SHP77 (cell line): ENCODE data around the gene S1PR5.
"Not testable (repeated sequence)": the region's sequence is repeated elsewhere in the genome, so short reads cannot be mapped to it uniquely, and the experiment has no call there.

ENCODE experiments used
- DNase-seq, 2 experiments: peaks; one replicate each; lab custom pipeline; 2025; lab: John Stamatoyannopoulos, UW

Gene S1PR5, protein sequence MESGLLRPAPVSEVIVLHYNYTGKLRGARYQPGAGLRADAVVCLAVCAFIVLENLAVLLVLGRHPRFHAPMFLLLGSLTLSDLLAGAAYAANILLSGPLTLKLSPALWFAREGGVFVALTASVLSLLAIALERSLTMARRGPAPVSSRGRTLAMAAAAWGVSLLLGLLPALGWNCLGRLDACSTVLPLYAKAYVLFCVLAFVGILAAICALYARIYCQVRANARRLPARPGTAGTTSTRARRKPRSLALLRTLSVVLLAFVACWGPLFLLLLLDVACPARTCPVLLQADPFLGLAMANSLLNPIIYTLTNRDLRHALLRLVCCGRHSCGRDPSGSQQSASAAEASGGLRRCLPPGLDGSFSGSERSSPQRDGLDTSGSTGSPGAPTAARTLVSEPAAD

DNA sequence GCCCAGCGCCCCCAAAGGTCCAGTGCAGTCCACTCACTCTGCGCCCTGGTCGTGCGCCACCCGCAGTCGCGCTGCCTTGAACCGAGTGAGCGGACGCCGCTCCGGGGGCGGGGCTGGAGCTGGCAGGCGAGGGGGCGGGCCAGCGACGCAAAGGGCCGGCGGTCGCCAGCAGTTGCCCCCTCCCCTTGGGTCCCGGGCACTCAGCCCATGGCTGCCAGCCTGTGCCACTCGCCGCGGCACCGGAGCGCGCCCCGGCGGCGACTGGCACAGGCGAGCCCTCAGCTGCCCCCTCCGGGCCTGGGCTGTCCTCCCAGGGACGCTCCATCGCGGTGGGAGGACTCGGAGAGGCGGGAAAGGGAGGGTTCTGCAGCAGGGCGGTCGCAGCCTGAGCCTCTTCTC is at the start of gene S1PR5:
Gene S1PR5, minus strand, starts transcription at position 87 of the 399 bp plus-strand sequence. CDS start 2,436 bp downstream, outside the sequence.
- peak in 1 of 2 experiments; percentile 40 for DNase-seq

DNA sequence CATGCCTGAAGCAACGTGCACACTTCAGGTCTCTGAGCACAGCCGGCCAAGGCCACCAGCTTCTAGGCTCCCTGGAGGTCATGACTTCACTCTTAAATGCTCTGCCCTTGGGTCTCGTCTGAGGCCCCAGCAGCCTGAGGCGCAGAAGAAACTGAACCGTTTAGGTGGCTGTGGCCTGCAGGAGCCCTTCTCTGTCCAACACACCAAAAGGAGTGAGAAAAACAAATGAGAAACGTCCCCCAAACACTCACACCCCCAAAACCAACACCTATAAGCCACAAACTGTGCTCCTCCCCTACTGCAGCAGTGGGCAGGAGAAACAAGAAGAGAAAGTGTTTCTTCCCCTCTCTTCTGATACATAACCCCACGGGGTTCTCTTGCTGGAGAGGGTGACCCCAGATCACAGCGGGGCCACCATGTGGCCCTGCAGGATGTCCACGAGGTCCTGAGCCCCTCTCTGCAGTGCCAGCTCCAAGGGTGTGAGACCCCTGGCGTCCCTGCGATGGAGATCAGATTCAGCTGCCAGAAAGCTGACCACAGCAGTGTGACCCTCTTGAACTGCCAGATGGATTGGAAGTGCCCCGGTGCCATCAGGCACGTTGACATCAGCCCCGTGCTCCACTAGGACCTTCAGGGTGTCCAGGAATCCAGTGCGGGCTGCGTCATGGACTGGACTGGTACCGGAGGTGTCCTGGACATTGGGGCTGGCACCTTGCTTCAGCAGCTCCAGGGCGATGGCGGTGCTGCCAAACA is 49.6 kb upstream of the S1PR5 start:
- no peak for DNase-seq

DNA sequence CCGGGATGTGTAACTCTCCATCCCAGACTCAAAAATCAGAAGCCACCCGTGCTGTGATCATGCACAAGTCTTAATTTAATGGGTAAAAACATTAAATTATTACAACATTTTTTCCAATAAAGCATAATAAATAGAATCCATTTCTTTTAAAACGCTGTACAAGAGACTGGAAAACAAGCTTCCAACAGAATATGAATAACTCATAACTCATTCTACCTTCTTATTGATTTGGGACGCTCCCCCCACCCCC is 49.1 kb upstream of the S1PR5 start:
- no peak for DNase-seq

DNA sequence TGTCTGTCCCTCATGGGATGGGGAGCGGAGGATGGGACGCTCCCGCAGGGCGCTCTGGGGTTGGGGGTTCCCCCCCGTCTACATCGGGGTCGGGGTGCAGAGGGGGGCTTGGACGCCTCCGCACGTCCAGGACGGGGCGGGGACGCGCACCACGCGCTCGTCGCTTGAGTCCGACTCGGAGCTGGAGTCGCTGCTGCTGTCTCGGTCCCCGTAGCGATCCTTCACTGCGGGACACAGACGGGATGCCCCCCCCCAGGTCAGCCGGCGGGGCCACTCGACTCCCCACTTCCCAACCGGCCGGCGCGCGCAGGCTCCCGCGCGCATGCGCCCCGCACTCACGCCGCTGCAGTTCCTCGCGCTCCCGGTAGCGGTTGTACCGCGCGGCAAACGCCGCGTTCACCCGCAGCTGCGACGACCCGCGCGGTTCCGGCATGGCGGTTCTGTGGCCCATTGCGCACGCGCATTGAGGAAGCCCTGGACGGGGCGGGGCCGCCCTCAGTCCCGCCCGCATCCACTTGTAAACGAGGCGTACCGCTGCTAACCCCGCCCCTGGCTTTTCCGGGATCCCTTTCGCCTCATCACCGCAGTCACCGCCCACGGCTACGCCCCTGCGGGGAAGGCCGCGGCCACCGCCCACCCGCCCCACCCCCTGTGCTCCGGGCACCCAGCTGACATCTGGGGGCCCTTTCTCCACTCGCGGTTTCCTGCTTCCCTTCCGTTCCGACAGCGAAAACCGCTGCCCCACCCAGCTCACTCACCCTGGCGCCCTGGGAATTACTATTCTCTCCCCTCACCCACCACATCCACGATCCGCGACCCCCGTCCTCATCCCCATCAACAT is 48.5 kb upstream of the S1PR5 start, which contains the start of gene KRI1:
Gene KRI1, minus strand, starts transcription at position 444 of the 841 bp plus-strand sequence. Its CDS starts 11 bp downstream, at position 433.
- peak; percentile 86 to 93 for DNase-seq

DNA sequence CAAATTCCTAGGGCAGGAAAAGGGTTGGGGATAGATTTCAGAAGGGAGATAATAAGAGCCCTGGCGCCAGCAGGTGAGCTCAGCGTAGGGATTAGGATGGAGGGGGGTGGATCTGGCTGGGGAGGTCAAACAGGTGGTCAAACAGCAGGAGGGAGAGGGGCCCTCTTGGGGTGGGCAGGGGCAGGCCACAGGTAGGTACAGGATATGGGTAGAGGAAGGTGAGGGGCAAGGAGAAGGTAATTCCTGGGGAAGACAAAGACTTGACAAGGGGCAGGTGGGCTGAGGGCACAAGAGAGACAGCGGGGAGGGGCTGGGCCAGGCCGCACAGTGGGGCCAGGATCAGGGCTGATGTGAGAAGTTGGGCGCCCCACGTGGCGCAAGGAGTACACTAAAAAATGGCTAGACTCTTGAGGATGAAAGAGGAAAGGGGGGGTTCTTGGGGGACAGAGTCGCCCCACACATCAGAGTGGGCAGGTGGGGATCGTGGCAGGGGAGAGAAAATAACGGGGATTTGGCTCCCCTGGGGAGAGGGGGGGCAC is 47.9 kb upstream of the S1PR5 start:
- peak in 1 of 2 experiments; percentile 26 for DNase-seq

DNA sequence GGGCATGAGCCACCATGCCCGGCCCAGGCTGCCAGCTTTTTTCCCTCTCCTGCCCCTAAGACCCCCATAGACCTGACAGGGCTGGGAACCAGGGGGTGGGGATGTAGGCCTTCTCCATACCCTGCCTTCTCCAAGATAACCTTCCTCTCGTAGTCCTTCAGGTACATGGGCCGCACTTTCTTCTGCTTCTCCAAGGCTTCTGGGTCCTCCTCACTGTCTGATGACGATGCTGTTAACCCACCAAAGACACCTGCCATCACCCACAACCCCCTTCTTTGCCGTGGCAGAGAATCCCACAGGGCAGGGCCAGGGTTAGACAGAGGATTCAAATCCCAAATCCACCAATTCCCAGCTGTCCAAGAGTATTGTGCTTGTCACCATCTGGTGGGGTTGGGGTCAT is 45.4 kb upstream of the S1PR5 start:
- DNase-seq: no peak

DNA sequence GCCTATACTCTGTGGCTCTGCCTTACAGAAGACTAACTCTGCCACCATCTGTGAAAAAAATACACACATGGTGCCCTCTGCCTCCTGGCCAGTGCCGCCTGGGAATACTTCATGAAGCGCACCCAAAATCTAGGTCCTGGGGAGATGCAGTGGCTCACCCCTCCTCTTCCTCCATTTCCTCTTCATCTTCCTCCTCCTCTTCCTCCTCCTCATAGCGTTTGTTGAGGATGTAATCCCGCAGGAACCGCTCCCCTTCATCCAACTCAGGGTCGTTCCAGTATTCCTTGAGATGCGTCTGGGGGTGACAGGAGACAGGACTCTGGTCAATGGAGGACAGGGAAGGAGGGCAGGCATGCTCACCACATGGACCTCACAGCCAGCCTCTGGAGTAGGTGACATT is 42.9 kb upstream of the S1PR5 start:
- DNase-seq: no peak

DNA sequence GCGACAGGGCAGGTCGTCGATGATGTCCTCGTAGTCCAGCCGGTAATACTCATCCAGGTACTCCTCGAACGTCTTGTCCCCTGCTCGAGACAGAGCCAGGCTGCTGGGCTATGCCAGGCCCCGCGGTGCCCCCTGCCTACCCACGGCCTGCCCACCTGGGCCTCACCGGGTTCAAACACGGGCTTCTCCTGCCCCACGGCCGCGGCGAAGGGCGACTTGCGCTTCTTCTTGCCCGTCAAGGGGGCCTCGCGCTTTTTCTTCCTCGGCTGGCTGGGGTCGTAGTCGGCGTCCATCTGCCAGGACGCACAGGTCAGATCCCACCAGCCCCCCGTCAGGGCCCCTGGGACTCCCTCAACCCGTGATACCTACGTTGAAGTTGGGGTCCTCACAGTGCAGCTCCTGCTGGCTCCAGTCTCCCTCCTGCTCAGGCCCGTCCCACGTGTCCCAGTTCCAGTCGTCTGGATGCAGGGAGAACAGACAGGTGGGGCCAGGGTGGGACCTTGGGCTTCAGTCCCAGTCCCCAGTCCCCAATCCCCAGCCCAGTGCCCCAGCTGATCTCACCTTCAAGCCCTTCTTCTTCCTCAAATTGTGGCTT is 40.5 kb upstream of the S1PR5 start:
- DNase-seq: no peak

DNA sequence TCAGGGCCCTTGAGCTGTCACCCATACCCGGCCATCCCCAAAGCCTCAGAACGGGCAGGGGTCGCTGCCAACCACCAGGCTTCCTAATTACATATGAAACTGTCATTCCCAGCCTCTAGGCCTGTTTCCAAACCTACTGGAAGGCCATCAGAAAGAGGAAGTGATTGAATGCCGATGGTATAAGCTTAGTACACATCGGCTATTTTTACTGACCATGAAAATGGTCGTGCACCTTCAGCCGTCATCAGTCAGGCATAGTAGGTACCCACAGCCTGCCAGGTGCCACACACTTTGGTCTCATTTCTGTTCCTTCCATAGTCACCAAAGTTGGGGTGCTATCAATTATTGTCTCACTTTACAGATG is 38.3 kb upstream of the S1PR5 start:
- no peak for DNase-seq

DNA sequence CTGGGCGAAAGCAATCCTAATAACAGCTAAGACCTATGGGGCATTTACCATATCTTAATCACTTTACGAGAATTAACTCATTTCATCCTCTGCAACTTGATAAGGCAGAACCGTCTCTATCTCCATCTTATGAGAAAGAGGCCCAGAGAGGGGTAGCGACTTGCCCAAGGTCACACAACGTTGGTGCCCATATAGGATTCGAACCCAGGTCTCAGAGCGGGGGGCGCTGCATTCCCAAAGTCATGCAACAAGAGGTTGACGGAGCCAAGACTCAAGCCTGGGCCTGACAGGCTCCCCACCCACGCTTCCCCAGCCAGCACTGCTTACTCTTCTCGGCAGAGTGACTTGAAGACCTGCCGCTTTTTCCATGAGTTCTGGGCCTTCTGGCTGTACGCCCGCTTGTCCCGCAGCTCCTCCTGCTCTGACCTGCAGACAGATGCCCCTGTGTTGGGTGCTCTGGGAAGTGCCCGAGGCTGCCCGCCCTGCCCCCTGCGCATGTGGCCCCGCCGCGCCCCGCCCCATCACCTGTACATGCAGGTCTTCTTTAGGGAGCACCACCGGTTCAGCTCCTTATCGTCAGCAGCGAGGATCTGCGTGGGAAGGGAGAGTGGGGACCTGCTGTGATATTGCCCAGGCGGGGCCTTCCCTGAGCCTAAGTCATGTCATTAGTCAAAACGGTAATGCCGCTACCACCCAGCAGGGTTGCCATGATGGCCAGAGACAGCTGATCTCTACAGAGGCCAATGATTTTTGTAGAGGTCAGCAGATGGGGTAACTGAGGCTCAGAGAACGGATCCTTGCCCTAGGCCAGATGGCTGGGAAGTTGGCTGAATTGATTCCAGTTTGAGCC is 37.7 kb upstream of the S1PR5 start:
- no peak for DNase-seq

DNA sequence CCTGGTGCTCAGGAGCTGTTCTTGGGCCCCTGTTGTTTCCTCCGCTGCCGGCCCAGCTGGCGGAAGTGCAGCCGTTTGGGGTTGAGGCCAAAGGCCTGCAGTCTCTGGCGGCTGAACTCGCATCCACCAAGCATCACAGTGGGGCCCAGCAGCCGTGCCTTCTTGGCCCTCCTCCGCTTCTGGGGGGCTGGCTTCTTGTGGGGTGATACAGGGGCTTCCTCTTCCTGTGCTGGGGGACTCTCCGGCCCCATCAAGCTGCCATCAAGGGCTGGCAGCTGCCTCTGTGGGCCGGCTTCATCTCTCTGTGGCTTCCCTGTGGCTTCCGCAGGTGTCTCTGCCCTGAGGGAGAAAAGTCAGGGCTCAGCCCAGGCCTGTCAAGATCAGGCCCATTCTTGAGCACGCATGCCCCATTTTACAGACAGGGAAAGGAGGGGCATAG is 36.7 kb upstream of the S1PR5 start:
- DNase-seq: no peak

DNA sequence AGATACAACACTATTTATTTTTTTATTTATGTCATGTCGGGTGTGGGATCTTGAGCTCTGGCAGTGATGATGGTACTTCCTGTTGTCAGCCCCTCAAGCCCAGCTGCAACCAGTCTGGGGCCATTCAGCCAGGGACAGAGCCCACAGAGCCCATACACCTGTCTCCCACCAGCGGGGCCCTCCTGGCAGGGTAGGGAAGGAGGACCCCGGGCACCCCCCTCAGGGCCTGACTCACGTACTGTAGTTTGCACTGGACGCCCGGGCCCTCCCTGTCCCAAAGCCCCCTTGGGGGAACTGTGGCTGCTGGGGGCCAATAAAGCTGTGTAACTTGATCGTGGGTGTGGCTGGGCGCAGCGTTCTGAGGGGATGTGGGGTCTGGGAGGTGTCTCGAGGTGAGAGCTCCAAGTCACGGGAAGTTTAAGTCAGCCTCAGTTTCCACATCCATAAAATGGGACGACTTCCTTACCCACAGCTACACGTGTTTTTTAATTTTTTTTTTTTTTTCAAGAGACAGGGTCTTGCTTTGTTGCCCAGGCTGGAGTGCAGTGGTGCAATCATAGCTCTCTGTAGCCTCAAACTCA is 35.9 kb upstream of the S1PR5 start:
- DNase-seq: no peak

DNA sequence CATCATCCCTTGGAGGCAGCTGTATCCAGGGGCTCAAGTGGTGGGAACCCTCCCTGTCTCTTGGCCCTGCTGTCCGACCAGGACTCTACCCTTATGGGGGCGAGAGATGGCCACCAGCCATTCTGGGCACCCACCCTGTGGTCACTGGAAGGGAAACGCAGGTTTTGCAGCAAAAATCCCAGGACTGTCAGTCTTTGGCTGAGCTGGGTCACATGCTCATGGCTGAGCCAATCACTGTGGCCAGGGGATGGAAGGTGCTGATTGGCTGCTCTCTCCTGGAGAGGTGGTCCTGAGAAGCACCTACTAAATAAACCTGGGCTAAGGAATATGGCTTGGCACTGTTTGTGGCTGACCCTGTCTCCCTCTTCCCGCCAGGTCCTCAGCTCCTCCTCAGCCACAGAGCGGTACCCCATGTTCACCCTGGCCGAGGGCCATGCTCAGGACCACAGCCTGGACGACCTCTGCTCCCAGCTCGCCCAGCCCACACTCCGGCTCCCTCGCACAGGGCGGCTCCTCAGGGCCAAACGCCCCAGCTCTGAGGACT is 35.3 kb upstream of the S1PR5 start:
- DNase-seq: no peak

DNA sequence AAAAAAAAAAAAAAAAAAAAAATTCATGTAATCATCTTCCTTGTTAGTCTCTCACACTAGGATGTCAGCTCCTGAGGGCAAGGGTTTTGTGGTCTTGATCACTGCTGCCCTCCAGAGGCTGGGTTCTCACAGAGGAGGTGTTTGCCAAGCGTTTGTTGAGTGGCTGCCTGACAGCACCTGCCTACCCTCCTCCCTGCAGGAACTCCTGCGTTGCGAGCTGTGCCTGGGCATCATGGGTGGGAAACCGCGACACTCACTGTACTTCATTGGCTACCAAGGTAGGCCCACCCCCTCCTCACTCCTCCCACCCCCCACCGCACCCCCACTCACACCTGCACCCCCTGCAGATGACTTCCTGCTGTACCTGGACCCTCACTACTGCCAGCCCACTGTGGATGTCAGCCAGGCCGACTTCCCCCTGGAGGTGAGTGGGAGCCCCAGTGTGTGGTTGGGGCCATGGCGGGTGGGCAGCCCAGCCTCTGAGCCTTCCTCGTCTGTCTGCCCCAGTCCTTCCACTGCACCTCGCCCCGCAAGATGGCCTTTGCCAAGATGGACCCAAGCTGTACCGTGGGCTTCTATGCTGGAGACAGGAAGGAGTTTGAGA is 34.6 kb upstream of the S1PR5 start:
- DNase-seq: peak in 1 of 2 experiments; percentile 39

DNA sequence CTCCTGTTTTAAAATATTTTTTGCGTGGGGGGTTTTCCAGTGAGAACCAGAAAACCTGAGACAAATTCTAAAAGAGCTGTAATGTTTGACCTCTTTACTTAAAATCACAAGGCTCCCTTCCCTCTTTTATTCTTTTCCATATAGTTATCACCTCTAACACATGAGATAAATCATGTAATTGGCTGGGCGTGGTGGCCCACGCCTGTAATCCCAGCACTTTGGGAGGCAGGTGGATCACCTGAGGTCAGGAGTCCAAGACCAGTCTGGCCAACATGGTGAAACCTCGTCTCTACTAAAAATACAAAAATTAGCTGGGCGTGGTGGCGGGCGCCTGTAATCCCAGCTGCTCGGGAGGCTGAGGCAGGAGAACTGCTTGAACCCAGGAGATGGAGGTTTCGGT is 33.8 kb upstream of the S1PR5 start:
- DNase-seq: not testable (repeated sequence)

DNA sequence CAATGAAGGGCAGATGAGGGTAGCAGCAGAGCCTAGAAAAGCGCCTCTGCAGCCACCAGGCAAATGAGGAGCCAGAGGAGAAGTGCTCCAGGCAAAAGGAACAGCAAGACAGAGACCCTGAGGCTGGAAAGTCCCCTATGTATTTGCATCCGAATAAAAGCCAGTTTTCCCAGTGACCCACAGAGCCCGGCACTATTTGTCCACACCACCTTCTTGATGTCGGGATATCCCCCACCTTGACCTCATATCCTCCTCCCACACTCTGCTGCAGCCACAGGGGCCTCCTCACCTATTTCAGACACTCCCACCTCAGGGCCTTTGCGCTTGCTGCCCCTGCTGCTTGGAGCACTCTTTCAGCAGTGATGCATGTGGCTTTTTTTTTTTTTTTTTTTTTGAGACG is 33.1 kb upstream of the S1PR5 start:
- DNase-seq: no peak

DNA sequence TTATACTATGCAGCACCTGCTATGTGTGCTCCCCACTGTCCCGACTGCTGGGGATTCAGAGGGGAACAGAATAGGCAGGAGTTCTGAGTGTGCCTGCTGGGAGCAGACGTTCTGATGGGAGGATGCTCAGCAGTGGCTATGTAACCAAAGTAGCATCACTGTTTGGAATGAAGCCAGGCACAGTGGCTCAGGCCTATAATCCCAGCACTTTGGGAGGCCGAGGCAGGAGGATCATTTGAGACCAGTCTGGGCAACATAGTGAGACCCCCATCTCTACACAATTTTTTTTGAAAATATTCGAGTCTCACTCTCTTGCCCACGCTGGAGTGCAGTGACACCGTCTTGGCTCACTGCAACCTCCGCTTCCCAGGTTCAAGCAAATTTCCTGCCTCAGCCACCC is 32.5 kb upstream of the S1PR5 start:
- no peak for DNase-seq

DNA sequence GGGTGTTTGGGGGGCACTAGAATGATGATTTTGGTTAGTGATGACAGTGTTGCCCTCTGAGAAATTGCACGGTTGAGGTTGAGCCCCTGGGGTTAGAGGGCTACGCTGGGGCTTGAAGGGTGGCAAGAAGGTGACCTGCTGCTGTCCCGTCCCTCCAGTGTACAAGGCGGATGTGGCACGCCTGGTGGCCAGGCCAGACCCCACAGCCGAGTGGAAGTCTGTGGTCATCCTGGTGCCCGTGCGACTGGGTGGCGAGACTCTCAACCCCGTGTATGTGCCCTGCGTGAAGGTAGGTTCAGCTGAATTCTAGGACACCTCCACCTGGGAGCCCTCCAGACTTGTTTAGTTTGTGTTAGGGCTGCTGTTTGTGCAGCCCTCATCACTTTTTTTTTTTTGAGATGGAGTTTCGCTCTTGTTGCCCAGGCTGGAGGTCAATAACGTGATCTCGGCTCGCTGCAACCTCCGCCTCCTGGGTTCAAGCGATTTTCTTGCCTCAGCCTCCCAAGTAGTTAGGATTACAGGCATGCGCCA is 31.6 kb upstream of the S1PR5 start:
- DNase-seq: no peak

DNA sequence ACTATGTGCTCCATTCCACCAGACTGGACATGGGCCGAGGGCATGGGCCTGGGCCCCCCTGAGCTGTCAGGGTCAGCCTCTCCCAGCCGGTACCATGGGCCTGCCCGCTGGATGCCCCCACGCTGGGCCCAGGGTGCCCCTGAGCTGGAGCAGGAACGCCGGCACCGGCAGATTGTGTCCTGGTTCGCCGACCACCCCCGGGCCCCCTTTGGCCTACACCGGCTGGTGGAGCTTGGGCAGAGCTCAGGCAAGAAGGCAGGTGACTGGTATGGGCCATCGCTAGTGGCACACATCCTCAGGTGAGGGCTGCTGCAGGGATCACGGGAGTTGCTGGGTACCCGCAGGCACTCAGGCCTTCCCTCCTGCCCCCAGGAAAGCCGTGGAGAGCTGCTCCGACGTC is 29.6 kb upstream of the S1PR5 start:
- DNase-seq: no peak
